OCI-LY7 (cell line): ENCODE data around the gene PDE6H.

Experiments used
- EZH2phosphoT487 ChIP-seq: fragments of 200-600 bp; sonication (generic); IDR thresholded peaks from 2 replicates; pipeline ENCODE4 v1.6.1; 2018; ENCODE audit warnings: low read depth, borderline replicate concordance, mild to moderate bottlenecking, mixed run types, antibody characterized with exemption, low read length, moderate library complexity, mixed read lengths
- TF ChIP-seq, protein P1 (sequence below): fragments of 200-600 bp; sonication (generic); conservative IDR thresholded peaks from 2 replicates; pipeline ENCODE4 v1.5.1; 2014; ENCODE audit warnings: mild to moderate bottlenecking, antibody characterized with exemption, low read length, moderate library complexity, mixed read lengths

- TF ChIP-seq, protein P1, sequence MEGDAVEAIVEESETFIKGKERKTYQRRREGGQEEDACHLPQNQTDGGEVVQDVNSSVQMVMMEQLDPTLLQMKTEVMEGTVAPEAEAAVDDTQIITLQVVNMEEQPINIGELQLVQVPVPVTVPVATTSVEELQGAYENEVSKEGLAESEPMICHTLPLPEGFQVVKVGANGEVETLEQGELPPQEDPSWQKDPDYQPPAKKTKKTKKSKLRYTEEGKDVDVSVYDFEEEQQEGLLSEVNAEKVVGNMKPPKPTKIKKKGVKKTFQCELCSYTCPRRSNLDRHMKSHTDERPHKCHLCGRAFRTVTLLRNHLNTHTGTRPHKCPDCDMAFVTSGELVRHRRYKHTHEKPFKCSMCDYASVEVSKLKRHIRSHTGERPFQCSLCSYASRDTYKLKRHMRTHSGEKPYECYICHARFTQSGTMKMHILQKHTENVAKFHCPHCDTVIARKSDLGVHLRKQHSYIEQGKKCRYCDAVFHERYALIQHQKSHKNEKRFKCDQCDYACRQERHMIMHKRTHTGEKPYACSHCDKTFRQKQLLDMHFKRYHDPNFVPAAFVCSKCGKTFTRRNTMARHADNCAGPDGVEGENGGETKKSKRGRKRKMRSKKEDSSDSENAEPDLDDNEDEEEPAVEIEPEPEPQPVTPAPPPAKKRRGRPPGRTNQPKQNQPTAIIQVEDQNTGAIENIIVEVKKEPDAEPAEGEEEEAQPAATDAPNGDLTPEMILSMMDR, result no peak
- no peak for TF ChIP-seq EZH2phosphoT487
Observed at GRCh38 chr12:14956905-14957304, 15.9 kb upstream of the PDE6H start.
